Neural progenitor cell (in vitro differentiated cells): ENCODE measurements around the gene BEAN1. TPM values are rescaled to one million over a fixed set of nuclear protein-coding genes. Genes with fewer than 3 reads are reported as not detected.
A peak's percentile ranks its signal among the peaks of the same experiment; 100 is the strongest.

Experiments used
- DNase-seq: peaks from one replicate; pipeline ENCODE4 v3.0.0-alpha.2; 2016; ENCODE audit warnings: low spot score
- H2AFZ ChIP-seq: fragments of 200-600 bp; sonication (generic); replicated peaks from 2 replicates; pipeline ENCODE4 v1.6.1; 2016; ENCODE audit warnings: antibody characterized with exemption
- H3F3A ChIP-seq: fragments of 200-600 bp; sonication (generic); 2 replicates; pipeline ENCODE4 v1.6.1; 2016; ENCODE audit warnings: antibody characterized with exemption, low read depth
- H3K27ac ChIP-seq: fragments of 200-600 bp; sonication (generic); 2 replicates; pipeline ENCODE4 v1.5.1; 2016; ENCODE audit warnings: mild to moderate bottlenecking
- H3K27me3 ChIP-seq: fragments of 200-600 bp; sonication (generic); 2 replicates; pipeline ENCODE4 v1.6.1; 2016; ENCODE audit warnings: mild to moderate bottlenecking, moderate library complexity
- H3K36me3 ChIP-seq: fragments of 200-600 bp; sonication (generic); 2 replicates; pipeline ENCODE4 v1.5.1; 2016
- H3K4me1 ChIP-seq: fragments of 200-600 bp; sonication (generic); 2 replicates; pipeline ENCODE4 v1.6.1; 2016; ENCODE audit warnings: mixed run types
- H3K4me2 ChIP-seq: fragments of 200-600 bp; sonication (generic); 2 replicates; pipeline ENCODE4 v1.6.1; 2016
- H3K4me3 ChIP-seq: fragments of 200-600 bp; sonication (generic); 2 replicates; pipeline ENCODE4 v1.5.1; 2016
- H3K79me2 ChIP-seq: fragments of 200-600 bp; sonication (generic); 2 replicates; pipeline ENCODE4 v1.6.1; 2016; ENCODE audit warnings: low read depth
- H3K9ac ChIP-seq: fragments of 200-600 bp; sonication (generic); 2 replicates; pipeline ENCODE4 v1.6.1; 2016
- H3K9me3 ChIP-seq: fragments of 200-600 bp; sonication (generic); 2 replicates; pipeline ENCODE4 v1.5.1; 2016; ENCODE audit warnings: low read depth
- H4K20me1 ChIP-seq: fragments of 200-600 bp; sonication (generic); 2 replicates; pipeline ENCODE4 v1.6.1; 2016; ENCODE audit warnings: low read depth
- H3K27ac Mint-ChIP-seq: 3 replicates; pipeline ENCODE4 v1.8.0; 2021; ENCODE audit warnings: mixed read lengths
- H3K27me3 Mint-ChIP-seq: 2 replicates; pipeline ENCODE4 v1.8.0; 2022; ENCODE audit warnings: low read depth, mild to moderate bottlenecking, inconsistent platforms, moderate library complexity, mixed read lengths; ENCODE audit not compliant: insufficient read depth
- H3K36me3 Mint-ChIP-seq: 3 replicates; pipeline ENCODE4 v1.8.0; 2021; ENCODE audit warnings: mixed read lengths
- H3K4me1 Mint-ChIP-seq: 3 replicates; pipeline ENCODE4 v1.8.0; 2021; ENCODE audit warnings: mixed read lengths
- H3K4me3 Mint-ChIP-seq: 3 replicates; pipeline ENCODE4 v1.8.0; 2021; ENCODE audit warnings: mild to moderate bottlenecking, moderate library complexity, mixed read lengths
- H3K9me3 Mint-ChIP-seq: 3 replicates; pipeline ENCODE4 v1.8.0; 2020; ENCODE audit warnings: mixed read lengths
- EZH2 ChIP-seq: fragments of 200-600 bp; sonication (generic); IDR thresholded peaks from 2 replicates; pipeline ENCODE4 v1.6.1; 2017; ENCODE audit warnings: antibody characterized with exemption, mild to moderate bottlenecking, moderate library complexity
- EZH2phosphoT487 ChIP-seq: fragments of 200-600 bp; sonication (generic); IDR thresholded peaks from 2 replicates; pipeline ENCODE4 v1.6.1; 2017; ENCODE audit warnings: antibody characterized with exemption
- total RNA-seq: library from RNA; depleted of rRNA; stranded (reverse); fragments of >200 nt; gene quantifications from 2 replicates; pipeline ENCODE4 v1.2.3, GENCODE V29; 2015; ENCODE audit warnings: low replicate concordance
- TF ChIP-seq, protein P1 (sequence below): fragments of 200-600 bp; sonication (generic); IDR thresholded peaks from 2 replicates; pipeline ENCODE4 v1.5.1; 2017; ENCODE audit warnings: antibody characterized with exemption, mild to moderate bottlenecking

BEAN1 gene
- total RNA-seq, 1 donor from 2014 or later, result 0.32 TPM

- no peaks in the 10 kb centered on the region for H3F3A ChIP-seq
Observed at GRCh38 chr16:66473051-66473571, 46.0 kb downstream of the BEAN1 start.

DNA sequence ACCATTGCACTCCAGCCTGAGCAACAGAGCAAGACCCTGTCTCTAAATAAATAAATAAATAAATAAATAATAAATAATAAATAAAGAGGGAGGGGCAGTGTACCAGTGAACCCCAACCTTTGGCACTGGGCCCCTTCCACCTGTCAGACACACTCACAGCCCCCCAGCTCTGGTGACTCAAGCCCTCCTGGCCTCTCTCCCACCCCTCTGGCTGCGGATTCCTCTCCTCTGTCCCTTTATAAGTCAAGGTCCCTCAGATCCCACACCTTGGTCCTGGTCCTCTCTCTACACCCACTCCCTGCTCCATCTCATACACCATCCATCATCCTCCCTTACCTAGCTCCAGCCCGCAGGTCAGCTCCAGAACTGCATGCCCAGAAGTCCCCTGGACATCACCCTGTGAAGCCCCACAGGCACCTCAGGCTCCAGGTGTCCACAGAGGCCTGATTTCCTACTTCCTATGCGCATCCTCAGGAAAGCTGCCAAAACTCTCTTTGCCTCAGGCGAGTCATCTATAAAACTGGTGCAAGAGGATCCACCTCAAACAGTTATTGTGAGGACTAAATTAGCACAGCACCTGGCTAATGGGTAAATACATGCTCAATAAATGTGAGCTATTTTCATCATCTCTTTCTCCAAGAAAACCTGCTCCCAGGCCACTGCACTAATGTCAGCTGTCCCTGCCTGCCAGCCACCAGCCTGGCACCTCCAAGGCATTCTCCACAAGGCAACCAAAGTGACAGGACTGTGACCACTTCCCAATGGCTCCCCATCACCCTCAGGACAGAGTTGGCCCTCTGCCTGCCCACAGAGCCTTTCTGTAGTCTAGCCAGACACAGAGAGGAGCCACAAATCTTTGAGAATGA, 46.8 kb downstream of the BEAN1 start:
- Mint-ChIP-seq H3K27ac (no peak overlapping the region), H3K4me3 (peak overlapping the region; percentile 15), H3K9me3 (no peaks in the 10 kb centered on the region), H3K36me3 (no peaks in the 10 kb centered on the region), H3K27me3 (peaks cover 10% of the 10 kb centered on the region), H3K4me1 (peaks cover 11% of the 10 kb centered on the region)
- Histone ChIP-seq H3K4me2 (no peak overlapping the region), H3K4me1 (no peaks in the 10 kb centered on the region), H3K9ac (no peak overlapping the region), H3K27me3 (no peaks in the 10 kb centered on the region), H2AFZ (no peak overlapping the region), H4K20me1 (no peaks in the 10 kb centered on the region), H3K79me2 (no peaks in the 10 kb centered on the region), H3K27ac (no peak overlapping the region), H3K4me3 (no peak overlapping the region), H3F3A (no peaks in the 10 kb centered on the region), H3K36me3 (no peaks in the 10 kb centered on the region), H3K9me3 (no peaks in the 10 kb centered on the region)
- no peak for TF ChIP-seq EZH2
- TF ChIP-seq, protein P1, sequence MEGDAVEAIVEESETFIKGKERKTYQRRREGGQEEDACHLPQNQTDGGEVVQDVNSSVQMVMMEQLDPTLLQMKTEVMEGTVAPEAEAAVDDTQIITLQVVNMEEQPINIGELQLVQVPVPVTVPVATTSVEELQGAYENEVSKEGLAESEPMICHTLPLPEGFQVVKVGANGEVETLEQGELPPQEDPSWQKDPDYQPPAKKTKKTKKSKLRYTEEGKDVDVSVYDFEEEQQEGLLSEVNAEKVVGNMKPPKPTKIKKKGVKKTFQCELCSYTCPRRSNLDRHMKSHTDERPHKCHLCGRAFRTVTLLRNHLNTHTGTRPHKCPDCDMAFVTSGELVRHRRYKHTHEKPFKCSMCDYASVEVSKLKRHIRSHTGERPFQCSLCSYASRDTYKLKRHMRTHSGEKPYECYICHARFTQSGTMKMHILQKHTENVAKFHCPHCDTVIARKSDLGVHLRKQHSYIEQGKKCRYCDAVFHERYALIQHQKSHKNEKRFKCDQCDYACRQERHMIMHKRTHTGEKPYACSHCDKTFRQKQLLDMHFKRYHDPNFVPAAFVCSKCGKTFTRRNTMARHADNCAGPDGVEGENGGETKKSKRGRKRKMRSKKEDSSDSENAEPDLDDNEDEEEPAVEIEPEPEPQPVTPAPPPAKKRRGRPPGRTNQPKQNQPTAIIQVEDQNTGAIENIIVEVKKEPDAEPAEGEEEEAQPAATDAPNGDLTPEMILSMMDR, result no peak
- TF ChIP-seq EZH2phosphoT487, result no peak
- no peak for DNase-seq

More at GRCh38 chr16:66473051-66473571, 46.0 kb downstream of the BEAN1 start:
- DNase-seq, result no peak
- TF ChIP-seq, protein P1, result no peak
- TF ChIP-seq EZH2 (no peak), EZH2phosphoT487 (no peak)
- no peaks in the 10 kb centered on the region for H3K4me1 ChIP-seq
- no peak overlapping the region for H3K9ac ChIP-seq
- no peak overlapping the region for H3K4me2 ChIP-seq
- Mint-ChIP-seq H3K4me1 (peaks cover 7% of the 10 kb centered on the region), H3K27me3 (peaks cover 10% of the 10 kb centered on the region), H3K4me3 (no peak overlapping the region), H3K27ac (no peak overlapping the region), H3K9me3 (no peaks in the 10 kb centered on the region), H3K36me3 (no peaks in the 10 kb centered on the region)
- H2AFZ ChIP-seq, result no peak overlapping the region
- H4K20me1 ChIP-seq, result no peaks in the 10 kb centered on the region
- no peak overlapping the region for H3K27ac ChIP-seq
- no peaks in the 10 kb centered on the region for H3K36me3 ChIP-seq
- no peak overlapping the region for H3K4me3 ChIP-seq
- H3K27me3 ChIP-seq, result no peaks in the 10 kb centered on the region
- no peaks in the 10 kb centered on the region for H3K79me2 ChIP-seq
- H3K9me3 ChIP-seq, result no peaks in the 10 kb centered on the region

- H3K4me3 Mint-ChIP-seq, result peak overlapping the region; percentile 15
- Histone ChIP-seq H3K9ac (no peak overlapping the region), H3K27me3 (no peaks in the 10 kb centered on the region), H3F3A (no peaks in the 10 kb centered on the region), H3K36me3 (no peaks in the 10 kb centered on the region), H3K4me3 (no peak overlapping the region), H4K20me1 (no peaks in the 10 kb centered on the region), H3K79me2 (no peaks in the 10 kb centered on the region), H3K4me2 (no peak overlapping the region), H3K4me1 (no peaks in the 10 kb centered on the region), H3K27ac (no peak overlapping the region), H2AFZ (no peak overlapping the region), H3K9me3 (no peaks in the 10 kb centered on the region)
- peak overlapping the region; percentile 80 for H3K27ac Mint-ChIP-seq
- peaks cover 11% of the 10 kb centered on the region for H3K4me1 Mint-ChIP-seq
- peaks cover 10% of the 10 kb centered on the region for H3K27me3 Mint-ChIP-seq
- H3K9me3 Mint-ChIP-seq, result no peaks in the 10 kb centered on the region
- H3K36me3 Mint-ChIP-seq, result no peaks in the 10 kb centered on the region
- no peak for TF ChIP-seq EZH2
- TF ChIP-seq EZH2phosphoT487, result no peak
- TF ChIP-seq, protein P1, result no peak
- DNase-seq, result no peak
Observed at GRCh38 chr16:66474750-66475199, 47.7 kb downstream of the BEAN1 start.
